Fibroblast of skin of back (primary cell): ENCODE measurements around the gene CNTN4.

Source experiments
- DNase-seq: peaks from one replicate; pipeline ENCODE4 v3.0.0-alpha.2; 2013

Gene CNTN4

DNA sequence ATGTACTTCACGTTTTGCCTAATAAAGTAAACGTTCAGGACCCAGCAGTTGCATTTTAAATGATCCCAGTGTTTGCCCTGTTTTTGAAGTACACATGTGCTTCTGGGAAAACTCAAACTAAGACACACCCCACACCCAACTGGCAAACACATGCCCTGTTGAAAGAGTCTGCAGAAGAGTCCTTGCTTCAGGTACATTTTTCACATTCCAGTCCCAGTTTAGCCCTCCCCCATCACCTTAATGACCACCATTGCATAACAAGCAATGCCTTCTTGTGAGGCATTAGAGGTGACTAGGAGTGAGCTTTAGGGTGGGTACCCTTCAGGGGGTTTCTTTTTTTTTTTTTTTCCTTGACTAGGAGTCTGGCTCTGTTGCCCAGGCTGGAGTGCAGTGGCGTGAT lies 322.3 kb downstream of the CNTN4 start:
- no peak for DNase-seq

DNA sequence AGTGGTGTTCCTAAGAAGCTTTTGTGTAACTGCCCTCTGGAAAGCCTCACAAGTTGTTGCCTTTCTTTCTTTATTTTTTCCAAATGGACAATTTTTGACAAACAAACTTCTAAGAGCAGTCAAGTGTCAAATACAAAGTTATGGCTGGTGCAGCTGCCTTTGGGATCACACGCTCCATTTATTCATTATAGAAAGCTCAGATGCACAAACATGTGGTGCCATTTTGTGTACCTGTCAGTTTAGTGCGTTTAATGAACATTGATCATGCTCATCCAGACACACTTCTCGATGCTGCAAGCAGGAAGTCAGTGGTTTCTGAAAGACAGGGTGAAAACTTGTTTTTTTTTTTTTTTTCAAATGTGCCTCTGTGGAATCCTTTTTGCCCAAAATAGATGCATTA lies 324.5 kb downstream of the CNTN4 start:
- DNase-seq: no peak

DNA sequence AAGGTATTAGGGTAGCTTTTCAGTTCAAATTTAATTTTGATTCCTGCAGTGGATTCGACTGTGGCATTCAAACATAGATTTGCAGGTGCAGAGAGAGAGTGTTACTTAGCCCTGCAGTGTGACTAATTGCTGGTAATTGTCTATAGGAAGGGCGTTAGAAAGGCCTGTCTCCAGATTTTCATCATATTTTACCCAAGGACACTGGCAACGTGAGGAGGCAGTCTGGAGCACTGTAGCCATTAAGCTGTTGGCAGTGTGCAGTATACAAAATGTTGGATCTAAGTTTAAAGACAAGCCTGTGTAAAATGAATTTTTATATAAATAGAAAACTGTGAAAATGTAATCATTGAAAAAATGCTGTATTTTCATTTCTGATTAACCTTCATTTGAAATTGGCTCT lies 342.9 kb downstream of the CNTN4 start:
- no peak for DNase-seq

DNA sequence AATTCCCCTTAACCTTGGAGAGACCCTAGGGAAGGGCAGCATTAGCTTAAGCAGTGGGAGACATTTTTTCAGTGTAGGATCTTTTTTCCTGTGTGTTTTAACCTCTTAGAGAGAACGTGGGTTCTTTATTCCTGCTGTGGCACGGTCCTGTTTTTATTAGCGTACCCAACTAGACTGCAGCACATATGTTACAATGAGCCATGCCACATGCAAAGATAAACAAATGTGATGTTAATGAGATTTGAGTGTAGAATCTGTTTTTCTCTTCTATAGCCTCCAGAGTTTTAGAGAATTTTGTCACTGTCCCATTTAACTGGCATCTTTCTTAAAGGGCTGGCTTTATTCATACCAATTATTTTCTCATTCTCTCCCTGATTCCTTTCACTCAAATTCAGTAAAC lies 347.5 kb downstream of the CNTN4 start:
- no peak for DNase-seq

DNA sequence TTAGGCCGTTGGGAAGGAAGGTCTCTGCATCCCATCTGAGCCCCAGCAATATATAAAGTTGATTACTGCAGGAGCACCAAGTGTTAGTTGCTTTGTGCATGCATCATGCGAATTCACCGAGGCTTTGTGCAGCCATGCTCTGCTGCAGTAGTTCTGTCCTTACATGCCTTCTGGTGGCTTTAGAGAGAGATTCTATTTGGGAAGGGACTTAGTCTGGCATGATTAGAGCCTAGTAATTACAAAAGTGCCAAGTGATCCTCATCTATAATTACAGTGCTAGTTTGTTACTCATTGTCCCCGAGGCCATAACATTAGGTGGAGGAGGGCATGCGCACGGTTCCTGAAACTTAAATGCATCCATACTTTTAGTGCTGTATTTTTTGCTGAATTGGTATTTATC lies 353.6 kb downstream of the CNTN4 start:
- DNase-seq: no peak

DNA sequence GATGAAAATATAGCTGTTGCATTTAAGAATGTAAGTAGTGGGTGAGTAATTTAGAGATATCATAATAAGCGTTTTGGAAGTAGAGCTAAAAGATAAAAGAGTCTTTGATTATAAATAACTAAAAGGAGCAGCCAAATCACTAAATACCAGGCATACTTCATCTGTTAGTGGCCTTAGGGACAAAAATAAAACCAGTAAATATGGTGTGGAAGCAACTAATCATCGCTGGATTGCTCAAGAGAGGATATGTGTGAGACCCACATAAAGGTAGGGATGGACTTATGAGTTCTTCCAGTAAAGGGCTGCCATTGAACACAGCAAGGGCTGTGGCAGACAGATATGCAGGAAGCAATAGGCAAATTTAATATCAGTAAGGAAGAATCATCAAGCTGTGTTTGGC lies 356.2 kb downstream of the CNTN4 start:
- DNase-seq: no peak

DNA sequence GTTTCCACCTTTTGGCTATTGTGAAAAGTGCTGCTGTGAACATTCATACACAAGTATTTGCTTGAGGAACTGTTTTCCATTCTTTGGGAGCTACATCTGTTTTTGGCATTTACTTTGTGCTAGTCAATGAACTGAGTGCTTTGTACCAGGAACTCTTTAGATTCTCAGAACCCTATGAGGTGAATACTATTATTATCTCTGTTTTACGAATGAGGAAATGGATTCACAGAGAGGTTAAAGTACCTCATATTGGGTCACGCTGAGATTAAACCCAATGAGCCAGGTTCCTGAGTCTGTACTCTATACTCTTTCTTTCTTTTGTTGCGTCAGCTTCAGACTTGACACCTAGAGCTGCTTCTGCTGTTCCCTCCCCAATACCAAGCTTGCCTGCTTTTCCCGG lies 358.1 kb downstream of the CNTN4 start:
- no peak for DNase-seq

DNA sequence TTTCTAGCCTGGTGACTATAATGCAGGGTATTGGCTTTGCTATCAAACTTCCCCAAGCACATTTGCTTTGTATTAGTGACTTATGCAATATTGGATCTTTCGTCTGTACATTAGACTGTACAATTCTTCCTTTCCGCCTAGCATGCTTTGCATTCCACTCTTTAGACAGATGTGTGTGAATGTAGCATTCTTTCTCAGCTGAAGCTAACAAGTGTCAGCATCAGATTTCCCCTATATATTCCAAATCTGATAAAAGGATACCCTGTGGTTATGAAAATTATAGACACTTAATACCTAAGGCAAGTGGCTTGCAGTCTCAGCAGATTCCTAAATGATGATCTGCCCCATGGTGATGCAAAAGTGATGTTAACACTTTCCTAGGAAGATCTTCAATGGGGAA lies 360.1 kb downstream of the CNTN4 start:
- DNase-seq: peak; percentile 2

DNA sequence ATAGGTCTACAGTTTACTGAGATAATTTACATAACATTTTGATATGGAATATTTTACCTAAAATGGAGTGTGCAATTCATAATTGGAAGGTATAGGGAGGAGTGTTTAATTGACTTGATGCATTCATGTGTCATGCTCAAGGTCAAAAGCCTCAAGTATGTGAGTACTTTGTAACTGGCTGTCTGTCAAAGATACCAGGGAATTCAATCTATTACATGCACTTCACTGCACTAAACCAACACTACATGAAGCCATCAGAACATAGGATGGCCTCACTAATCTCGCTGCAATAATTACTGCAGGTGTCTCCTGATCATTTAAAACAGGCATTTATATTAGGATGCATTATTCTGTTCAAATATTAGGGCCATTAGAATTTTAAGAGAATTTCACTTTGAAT lies 367.2 kb downstream of the CNTN4 start:
- DNase-seq: no peak

DNA sequence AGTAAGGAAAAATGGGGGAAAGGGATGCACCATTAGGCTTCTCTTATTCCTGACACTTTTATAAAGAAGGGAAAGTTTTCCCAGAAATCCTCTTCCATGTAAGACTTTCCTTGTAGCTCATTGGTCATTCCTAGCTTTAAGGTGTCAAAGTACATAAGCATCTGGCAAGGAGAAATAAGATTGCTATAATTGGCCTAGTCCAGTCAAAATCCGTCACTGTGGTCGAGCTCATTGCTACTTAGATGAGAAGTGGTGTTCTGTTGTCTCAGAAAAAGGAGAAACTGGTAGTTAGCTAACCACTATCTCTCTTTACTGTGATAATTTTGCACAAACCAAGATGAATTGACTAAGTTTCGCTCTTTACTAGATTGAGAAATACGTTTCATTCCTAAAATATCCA lies 370.1 kb downstream of the CNTN4 start:
- no peak for DNase-seq

DNA sequence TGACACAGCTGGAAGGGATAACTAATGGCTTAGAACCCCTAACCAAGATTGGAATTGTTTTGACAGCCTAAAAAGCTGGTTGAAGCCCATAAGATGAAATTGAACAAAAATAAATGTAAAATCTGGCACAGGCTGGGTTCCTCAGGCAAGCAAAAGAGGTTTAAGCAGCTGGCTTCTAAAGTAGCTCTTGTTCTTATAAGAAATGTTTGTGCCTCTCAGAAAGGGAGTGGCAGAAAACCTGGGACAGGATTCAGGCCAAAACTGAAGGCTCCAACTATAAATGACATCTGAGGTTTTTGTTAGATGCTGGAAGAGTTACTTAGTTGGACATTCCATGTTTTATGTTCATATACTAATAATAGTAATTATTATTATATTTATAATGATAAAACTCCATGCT lies 378.3 kb downstream of the CNTN4 start:
- DNase-seq: no peak

DNA sequence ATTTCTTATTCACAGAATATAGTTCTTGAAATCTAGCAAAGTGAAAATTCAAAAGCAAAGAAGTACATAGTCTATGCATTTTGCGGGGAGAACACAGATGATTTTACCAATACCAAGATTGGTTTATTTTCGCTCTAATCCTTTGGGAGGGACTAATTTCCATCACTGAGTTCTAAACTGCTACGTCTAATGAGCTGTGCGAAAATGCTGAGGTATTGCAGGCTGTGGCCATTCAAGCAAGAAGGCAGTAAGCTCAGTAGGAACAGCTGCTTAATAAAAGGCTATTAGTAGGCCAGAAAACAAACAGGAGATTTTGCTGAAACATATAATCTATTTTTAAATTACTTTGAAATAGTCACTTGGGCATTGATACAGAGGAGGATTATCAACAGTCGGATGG lies 379.0 kb downstream of the CNTN4 start:
- DNase-seq: no peak

DNA sequence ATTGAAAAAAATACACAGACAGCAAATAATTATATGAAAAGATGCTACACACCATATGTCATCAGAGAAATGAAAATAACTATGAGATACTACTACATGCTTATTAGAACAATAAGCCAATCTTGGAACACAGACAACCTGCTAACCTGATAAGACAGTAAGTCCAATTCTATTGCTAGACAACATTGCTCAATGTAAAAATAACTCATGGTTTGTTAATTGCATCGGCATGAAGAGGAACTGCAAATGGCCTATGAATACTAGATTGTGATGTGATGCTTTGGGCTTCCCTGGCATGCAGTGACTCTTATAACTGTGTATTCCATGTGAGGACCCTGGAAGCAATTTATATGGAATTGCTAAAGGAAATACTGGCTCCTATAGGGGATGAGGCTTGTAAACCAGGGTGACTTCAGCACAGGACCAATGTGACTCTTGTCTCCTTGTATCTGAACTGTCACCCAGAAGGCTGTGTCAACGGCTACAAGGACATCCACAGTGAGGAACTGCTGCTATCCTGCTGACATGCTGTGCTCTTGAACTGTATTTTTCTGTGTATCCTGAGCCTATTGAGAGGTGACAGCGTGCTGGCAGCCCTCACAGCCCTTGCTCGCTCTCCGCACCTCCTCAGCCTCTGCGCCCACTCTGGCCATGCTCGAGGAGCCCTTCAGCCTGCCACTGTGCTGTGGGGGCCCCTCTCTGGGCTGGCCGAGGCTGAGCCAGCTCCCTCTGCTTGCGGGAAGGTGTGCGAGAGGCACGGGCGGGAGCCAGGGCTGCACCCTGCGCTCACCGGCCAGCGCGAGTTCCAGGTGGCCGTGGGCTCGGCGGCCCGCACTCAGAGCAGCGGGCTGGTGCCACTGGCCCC lies 385.7 kb downstream of the CNTN4 start:
- DNase-seq: no peak

DNA sequence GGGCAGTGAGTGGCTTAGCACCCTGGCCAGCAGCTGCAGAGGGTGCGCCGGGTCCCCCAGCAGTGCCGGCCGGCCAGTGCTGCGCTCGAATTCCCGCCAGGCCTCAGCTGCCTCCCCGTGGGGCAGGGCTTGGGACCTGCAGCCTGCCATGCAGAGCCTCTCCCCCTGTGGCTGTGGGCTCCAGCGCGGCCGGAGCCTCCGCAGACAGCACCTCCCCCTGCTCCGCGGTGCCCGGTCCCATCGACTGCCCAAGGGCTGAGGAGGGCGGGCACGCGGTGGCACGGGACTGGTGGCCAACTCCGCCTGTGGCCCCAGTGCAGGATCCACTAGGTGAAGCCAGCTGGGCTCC lies 386.3 kb downstream of the CNTN4 start:
- no peak for DNase-seq

DNA sequence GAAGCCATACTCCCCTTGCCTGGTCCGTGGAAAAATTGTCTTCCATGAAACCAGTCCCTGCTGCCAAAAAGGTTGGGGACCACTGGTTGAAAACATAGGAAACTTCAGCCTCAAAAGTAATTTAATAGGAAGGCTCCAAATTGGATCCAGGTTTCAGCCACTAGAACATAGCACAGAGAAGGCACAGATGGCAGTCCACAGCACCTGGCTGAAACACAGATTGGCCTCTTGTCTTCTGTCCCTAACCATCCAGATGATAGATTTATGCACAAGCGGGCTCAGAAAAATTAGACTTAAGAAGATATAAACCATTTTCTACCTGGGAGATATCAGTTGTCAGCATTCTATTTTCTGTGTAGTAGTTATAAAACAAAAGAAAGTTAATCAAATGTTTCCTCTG lies 397.1 kb downstream of the CNTN4 start:
- no peak for DNase-seq

DNA sequence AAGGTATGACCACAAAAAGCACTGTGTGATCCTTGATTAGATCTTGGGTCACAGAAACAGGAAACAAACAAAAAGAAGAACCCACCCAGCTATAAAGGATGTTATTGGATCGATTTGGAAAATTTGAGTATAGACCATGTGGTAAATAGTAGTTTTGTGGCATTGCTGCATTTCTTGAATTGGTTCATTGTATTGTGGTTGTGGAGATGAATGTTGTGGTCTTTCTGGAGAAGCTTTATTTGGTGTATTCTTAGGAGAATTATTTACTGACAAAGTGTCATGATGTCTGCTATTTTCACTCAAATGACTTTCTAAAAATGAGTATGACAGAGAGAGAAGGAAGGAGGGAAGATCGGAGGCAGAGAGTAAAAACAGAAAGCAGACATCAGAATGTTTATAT lies 406.2 kb downstream of the CNTN4 start:
- DNase-seq: no peak

DNA sequence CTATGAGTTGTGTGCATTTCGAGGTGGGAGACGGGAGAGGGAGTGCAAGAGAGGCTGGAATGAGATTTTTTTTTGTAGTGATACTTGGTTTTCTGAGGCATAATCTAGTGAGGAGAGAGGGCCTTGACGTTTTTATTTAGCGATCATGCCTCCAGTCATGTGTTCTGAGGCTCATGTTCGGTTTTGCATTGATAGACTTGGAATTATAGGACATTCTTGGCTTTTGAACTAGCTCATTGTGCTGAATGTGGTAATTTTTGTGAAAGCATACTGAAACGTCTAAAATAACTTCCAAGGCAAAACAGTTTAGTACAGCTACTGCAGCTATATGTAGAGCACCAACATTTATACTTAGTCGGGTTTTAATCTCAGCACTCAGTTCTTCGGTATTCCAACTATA lies 408.1 kb downstream of the CNTN4 start:
- DNase-seq: no peak

DNA sequence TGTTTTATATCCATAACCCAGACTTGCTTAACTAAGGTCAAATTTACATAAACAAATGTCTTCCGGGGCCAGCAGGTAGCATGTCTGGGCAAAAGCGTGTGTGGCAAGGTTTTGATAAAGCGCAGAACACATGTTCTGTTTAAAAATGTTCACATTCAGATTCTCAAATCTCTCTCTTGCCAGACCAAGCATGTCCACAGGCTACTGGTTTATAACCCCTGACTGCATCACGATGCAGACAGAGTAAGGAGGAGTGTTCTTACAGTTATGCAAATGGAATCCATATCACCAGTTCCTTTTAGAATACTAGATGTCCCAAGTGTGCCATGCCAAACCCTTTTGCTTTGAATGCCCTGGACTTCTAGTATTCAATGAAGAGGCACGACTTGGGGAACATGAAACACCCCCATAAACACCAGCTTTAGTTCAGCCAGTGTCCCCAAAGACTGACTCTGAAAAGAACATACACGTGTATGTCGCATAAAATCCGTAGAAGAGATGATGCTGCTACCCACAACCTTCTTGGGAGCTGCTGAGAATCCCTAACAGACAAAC lies 412.0 kb downstream of the CNTN4 start:
- no peak for DNase-seq

DNA sequence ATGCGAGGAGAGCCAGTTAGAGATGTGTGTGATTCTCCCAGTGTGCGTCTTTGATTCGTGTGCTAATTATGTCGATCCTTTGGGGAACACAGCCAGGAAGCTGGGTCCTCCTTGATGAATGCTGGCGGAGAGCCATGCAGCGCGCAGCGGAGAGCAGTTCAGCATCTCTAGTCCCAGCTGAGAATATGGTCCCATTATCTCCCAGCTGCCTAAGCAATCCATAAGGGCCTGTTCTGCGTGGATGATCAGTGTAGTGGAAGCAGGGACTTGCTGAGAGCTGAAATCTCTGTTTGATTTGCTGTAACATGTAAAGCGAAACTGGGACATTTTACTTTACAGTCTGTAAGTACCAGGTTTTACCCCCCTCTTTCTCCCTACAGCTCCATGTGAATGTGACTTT lies 412.7 kb downstream of the CNTN4 start:
- DNase-seq: peak; percentile 4

DNA sequence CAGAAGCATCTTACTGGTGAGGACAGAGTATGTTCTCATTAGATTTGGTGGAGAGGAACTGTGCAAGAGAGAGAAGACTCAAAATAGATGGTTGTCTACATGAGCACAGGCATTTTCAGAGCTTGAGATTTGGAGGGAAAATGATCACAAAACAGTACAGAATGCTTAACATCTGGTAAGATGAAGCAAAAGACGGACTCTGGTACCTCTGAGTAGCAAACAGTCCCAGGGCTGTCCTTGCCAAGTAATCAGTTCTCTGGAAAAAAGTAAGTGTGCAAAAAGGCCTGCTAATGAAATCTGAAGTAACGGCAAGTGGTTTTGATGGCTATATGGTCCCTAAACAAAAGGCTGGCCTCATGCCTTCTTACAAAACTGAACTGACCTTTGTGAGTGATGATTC lies 414.2 kb downstream of the CNTN4 start:
- no peak for DNase-seq

DNA sequence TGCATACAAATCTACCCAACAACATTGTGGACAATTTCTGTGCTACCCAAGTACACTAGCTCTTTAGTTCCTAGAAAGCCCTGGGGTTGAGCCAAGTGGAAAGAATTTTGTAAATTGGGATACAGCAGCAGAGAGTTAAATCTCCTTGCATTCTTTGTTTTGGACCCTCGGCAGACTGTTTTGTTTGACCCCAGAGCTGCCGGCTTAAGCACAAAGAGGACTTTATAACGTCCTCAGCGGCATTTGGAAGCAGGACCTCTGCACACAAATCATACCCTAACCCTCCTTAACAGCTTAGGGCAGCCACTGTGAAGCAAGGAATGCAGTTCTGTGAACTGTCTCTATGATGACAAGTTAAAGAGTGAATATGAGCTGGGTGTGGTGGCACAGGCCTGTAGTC lies 415.3 kb downstream of the CNTN4 start:
- DNase-seq: no peak

DNA sequence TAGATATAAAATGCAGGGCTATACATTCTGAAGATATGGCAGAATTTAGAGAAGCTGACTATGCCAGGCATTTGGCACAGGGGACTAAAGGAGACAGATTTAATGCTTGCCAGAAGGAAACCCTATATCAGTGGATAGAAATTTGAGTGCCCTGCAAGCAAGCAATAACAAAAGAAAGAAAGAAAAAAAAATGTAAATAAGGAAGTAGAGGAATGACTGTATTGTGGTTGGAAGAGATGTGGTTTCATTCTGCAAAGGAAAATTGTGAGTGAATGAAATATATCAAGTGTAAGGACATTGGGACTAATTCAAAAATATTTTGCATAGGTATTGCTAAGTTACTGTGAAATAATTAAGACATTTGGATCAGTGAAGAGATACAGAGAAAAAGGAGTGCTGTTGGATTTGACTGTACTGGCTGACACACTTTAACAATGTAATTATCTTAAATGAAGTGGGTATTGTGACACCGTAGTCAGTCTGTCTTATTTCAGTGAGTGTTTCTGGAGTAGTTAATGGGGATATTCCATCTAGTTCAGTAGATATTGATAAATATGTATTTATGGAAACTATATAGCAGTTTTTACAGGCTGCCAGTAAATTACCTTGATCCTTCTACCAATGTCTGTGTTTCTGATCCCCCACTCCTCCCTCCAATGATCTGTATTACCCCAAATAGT lies 418.2 kb downstream of the CNTN4 start:
- no peak for DNase-seq

DNA sequence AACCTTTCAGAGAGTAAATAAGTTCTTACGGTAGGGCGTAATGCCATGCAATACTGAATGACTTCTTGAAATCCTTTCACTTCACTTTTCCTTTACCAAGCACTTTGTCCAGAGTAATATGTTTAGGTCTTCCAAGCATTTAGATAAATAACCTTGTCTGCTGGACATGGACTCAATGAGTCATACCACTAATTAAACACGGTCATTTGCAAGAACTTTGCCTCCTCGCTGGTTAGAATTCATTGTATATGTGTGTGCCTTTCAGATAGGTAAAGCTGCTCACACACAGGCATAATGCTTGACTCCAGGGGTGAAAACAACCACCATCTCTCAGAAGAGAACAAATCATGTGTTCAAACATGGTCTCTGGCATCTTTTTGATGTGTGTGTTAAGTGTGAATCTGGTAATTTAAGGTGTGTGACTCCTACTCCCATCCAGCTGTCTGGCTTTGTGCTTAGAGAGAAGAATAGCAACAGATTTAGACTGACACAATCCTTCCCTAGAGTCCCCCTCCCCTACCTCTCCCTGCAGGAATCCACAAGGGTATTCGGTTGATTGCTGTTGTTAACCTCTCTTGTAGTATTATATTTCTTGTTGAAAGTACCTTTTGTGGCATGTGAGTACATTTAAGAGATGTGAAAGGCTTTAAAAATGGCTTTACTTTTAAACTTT lies 419.0 kb downstream of the CNTN4 start:
- no peak for DNase-seq
